ENCODE results near the gene CHST12.
A peak's percentile ranks its signal among the peaks of the same experiment; 100 is the strongest.
"Not testable (repeated sequence)": the region's sequence is repeated elsewhere in the genome, so short reads cannot be mapped to it uniquely, and the experiment has no call there.

The CHST12 gene

DNA sequence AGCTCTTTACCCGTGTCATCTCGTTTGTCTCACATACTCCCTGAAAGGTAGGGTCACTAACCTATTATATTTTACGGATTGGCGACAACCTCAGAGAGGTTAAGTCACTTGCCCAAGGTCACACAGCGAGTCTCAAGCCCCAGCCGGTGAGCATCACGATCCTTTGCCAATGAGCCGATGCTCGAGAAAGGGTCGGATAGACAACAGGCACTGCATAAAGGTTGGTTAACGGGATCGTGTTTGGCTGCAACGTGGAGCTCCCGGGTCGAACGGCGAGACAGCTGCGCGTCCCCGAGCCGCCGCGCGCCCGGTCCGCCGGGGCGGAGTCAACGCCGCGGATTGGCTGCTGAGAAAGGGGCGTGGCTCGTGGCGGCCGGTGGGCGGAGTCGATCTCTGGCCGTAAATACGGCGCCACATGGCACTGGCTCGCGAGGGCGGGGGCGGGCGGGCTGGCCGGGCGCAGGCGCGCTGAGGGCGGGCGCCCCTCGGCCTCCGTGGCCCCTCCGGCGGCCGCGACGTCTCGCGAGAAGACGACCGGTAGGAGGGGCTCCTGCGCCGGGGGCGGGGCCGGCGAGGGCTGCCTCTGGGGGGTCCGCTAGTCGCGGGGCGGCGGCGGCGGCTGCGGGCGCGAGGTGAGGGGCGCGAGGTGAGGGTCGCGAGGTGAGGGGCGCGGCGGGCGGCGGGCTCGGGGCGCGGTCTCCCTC is at the start of gene CHST12:
CHST12 (plus strand) TSS at position 598 of the 704 bp plus-strand sequence. CDS start 29,029 bp downstream, outside the sequence.
- DNase-seq, result peak; percentile 97

DNA sequence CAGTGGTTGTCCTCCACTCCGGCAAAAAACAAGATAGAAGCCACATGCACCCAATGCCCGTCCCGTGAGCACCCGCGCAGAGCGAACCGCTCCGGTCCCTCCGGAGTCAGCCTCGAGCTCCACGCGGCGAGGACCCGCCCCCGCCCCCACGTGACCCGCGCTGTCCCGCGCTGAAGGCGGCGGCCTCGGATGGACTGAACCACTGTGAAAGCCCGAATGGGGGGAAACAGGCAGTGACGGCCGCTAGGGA is 49.5 kb upstream of the CHST12 start:
- DNase-seq, result peak; percentile 97

- peak; percentile 95 for DNase-seq
These were observed 49.0 kb upstream of the CHST12 start, which contains the start of gene EIF3B for GRCh38 chr7:2354186-2354938. EIF3B (plus strand) TSS chr7:2354827; CDS start chr7:2354922, 95 bp downstream.

GRCh38 chr7:2354939-2355704 is 48.3 kb upstream of the CHST12 start:
- peak; percentile 73 for DNase-seq

DNA sequence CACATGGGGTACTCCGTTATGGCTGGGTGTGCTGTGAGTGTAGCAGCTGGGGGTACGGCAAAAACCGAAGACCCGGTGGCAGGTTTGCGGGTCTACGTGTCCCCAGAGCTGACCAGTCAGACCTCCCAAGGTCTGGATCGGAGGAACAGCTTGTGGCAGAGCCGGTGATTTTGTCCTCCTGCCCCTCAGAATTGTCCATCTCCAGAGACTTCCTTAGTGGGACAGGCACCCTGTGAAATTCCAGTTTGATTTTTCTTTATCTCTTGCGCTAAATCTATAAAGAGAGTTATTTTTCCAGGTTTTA is 47.8 kb upstream of the CHST12 start:
- no peak for DNase-seq

- no peak for DNase-seq
These were observed 46.2 kb upstream of the CHST12 start for GRCh38 chr7:2357165-2357564.

DNA sequence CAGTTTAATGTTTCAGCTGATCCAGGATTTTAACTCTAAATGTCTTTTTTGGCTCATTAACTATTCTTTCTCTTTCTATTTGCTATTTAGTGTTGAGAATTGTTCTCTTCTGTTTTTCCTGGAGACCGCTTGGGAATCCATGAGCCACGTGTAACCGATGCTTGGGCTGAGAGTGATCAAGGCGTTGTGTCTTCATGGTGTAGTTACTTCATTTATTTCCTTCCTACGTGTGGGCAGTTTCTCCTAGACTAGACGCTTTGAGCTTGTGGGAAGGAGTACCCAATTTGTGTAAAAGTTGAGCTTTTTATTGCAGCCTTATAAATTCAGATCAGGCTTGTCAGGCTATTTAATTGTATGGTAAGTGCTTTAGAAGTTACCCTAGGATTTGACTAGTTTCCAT is 45.8 kb upstream of the CHST12 start:
- DNase-seq, result no peak

DNA sequence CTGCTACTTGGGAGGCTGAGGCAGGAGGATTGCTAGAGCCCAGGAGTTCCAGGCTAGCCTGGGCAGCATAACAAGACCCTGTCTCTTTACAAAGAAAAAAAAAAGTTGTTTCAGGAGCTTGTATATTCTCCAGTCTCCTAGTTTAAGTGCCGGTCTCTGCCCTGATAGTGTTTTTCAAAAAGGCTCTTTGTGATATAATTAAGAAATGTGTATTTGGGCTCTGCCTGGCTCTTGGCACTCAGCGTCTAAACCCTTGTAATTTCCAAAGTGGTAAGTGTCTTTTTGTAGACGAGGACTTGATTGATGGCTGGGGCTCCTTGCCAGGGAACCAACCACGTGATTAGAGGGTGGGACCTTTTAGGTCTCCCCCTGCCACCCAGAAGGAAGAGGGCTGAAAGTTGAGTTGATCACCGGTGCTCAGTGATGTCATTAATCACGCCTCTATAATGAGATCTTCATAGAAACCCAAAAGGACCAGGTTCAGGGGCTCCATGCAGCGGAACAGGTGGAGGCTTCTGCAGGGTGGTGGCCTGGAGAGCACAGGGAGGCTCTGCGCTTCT is 44.4 kb upstream of the CHST12 start:
- no peak for DNase-seq

- DNase-seq, result no peak
These were observed 43.8 kb upstream of the CHST12 start for GRCh38 chr7:2359610-2360009.

GRCh38 chr7:2360796-2361195 is 42.6 kb upstream of the CHST12 start:
- DNase-seq, result no peak

DNA sequence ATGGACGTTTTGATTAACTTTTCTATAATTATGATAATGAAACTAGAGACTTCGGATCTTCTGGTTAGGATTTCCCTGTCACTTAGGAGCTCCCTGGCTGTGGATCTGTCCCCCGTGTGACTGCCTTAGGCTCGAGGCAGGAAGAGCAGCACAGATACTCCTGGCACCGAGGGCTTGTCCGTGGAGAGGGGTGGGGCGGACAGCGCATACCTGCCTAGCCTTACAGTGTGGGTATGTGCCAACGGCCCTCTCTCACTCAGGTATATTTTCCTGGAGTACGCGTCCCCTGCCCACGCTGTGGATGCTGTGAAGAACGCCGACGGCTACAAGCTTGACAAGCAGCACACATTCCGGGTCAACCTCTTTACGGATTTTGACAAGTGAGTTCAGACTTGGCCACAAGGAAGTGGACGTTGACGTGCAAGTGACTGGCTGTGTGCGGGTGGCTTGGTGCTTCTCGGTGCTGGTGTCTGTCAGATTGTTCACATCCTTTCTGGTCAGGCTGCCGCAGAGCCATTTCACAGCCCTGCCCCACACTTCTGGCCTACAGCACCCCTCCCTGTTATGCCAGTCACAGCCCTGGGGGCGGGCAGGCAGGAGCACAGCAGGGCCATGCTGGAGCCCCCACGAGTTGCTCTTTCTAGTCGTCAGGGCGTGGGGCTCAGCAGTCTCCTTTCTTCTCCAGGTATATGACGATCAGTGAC is 40.9 kb upstream of the CHST12 start:
- no peak for DNase-seq

DNA sequence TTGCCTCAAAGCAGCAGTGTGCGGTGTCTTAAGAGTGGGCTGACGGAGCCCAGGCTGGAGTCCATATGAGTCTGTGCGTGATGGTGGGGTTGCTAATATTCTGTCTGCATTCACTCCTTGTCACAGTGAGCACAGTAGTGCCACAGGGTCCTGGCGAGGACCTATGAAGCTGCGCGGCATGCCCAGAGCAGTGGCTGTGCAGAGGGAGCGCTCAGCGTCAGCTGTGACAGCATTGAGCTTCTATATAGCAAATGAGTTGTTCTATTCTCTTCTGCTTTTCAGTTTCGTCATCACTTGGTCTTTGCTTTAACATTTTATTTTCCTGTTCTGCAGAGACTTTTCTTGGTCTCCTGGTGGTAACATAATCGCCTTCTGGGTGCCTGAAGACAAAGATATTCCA is 34.3 kb upstream of the CHST12 start:
- DNase-seq, result no peak

- DNase-seq, result no peak
These were observed 32.1 kb upstream of the CHST12 start for GRCh38 chr7:2371329-2371728.

GRCh38 chr7:2372724-2373123 is 30.7 kb upstream of the CHST12 start:
- no peak for DNase-seq

GRCh38 chr7:2373124-2373556 is 30.3 kb upstream of the CHST12 start:
- no peak for DNase-seq

GRCh38 chr7:2373646-2374045 is 29.8 kb upstream of the CHST12 start:
- no peak for DNase-seq

DNA sequence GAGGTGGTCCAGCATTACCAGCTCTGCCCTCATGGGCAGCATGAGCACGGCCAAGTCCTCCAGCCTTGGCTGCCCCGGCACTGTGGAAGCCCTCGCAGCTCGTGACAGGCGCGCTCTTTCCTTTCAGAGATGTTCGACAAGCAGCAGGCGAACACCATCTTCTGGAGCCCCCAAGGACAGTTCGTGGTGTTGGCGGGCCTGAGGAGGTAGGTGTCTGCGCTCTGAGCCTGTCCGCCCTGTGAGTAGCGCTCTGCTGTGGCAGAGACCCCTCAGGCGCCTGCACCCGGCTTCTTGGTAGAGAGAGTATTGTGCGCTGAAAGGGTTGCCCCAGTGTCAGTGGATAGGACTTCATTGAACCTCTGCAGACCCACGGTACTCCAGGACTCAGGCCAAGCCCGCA is 29.0 kb upstream of the CHST12 start:
- no peak for DNase-seq

- no peak for DNase-seq
These were observed 28.3 kb upstream of the CHST12 start for GRCh38 chr7:2374830-2375728.

- DNase-seq, result no peak
These were observed 26.9 kb upstream of the CHST12 start for GRCh38 chr7:2376351-2377154.

GRCh38 chr7:2377492-2377891 is 25.9 kb upstream of the CHST12 start:
- DNase-seq, result not testable (repeated sequence)

- not testable (repeated sequence) for DNase-seq
These were observed 25.3 kb upstream of the CHST12 start for GRCh38 chr7:2378125-2378524.
